GM21786 (cell line): ENCODE results near the gene PLAC1.

Experiments used
- ATAC-seq: cut with Tn5 transposase; IDR thresholded peaks from one replicate; pipeline ENCODE4 v1.9.1; 2021; ENCODE audit not compliant: unreplicated experiment

The PLAC1 gene

DNA sequence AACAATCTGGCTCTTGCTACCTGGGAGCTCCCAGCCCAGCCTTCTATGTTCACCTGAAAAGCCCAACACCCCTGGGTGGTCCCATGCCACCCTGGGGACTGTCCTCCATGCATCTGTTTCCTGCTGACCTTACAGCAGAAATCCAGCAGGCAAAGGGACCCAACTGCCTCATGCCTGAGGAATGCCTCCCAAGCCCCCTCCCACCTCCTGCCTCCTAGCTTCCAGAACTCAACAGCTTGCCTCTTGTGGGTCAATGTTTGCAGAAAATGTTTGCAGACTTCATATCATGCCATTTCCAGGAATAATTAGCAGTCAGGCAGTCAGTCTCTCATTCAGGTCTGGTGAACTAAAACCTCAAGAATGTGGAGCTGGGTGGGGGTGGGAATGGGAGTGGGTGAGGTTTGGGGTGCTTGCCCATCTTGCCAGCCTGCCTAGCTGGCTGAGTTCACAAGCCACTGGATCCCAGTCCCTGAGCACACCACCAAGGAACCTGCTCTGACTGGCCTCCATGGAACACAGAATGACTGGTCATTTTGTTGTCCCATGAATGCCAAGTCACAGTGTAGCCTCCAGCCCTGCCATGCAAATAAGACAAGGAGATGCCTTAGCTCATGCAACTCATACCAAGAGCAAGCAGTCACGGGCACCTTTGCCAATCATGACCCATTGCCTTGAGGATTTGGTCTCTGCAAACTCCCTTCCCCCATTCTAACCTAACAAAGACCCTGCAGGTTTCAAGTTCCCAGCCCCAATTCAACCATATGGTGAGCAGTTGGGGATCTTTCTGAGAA is 12.1 kb upstream of the PLAC1 start:
- ATAC-seq = no peak

DNA sequence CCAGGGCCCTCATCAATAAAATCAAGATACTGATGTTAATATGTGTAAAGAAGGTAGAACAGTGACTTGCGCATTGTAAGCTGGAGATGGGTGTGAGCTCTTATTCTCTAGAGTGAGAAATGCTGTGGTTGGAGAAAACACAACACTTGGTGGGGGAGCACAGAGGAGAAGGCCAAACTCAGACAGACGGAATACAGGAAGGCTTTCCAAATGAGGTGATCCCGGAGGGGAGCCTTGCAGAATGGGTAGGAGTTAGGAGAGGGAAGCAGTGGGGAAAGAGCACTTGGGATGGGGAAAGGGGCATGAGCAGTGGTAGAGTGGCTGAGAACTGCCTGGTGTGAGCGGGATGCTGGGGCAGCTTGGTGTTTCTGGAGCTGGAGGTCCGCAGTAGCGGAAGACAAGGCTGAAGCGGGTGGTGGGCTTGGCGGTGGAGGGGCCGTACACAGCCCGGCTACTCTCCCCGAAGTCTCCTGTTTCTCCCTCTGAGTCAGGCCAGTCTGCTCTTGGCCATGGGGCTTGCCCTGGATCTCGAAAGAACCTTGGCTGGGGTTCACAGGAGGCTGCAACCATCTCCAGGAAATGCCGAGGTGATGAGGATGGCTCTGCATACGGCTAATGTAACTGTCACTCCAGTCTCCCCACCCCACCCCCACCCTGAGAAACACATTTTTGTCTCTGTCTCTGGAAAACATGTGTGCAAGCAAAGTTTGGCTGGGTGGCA is 11.3 kb upstream of the PLAC1 start:
- no peak for ATAC-seq

- no peak for ATAC-seq
Observed at GRCh38 chrX:134664202-134664601, 5.9 kb upstream of the PLAC1 start.

DNA sequence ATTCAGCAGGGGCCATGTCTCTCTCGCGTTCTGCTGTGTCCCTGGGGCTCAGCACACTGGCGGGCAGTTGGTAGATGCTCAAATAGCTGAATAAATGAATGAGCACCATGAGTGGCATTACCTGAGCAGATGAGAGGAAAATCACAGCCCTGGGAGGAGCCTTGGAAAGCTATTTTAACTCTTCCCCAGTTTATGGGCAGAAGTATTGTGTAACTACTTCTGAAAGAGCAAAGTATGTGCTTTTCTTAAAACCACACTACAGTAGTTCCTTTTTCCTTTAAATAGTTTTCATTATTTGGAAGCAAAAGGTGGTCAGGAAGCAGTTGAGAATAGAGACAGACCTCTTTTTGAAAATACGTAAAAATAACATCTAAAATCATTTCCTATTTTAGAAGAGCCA is 3.0 kb upstream of the PLAC1 start:
- ATAC-seq = no peak

DNA sequence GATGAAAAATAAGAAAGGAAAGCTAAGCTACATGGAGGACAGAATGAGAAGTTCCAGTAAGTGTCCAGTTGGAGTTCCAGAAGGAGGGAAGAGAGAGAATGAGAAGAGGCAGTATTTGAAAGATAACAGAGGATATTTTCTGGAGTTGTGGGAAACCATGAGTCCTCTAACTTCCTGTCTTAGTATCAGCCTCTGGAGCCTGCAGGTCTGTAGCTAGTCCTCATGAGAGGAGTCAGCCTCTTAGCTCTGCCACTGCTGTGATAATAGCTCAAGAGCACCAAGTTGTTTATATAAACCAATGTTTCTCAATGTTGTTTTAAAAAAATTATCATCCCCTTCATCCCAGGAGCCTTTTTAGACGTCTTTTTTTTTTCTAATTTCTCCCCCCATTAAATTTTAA is 2.4 kb upstream of the PLAC1 start:
- no peak for ATAC-seq

GRCh38 chrX:134659761-134660160 is 1.5 kb upstream of the PLAC1 start:
- ATAC-seq = no peak

DNA sequence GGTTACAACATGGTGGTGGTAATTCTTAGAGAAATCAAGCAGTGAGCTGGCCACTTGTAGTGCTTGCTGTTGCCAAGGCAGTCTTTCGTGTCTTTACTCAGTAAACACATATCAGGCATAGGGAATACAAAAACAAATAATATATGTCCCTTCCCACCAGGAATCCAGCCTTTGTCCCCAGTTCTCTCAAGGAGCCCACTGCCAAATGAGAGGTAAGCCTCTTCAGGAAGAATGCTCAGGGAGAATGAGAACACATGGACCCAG is 421 bp upstream of the PLAC1 start:
- ATAC-seq = no peak

GRCh38 chrX:134654398-134655012 is 3.8 kb downstream of the PLAC1 start:
- ATAC-seq = no peak

GRCh38 chrX:134653835-134654234 is 4.4 kb downstream of the PLAC1 start:
- ATAC-seq = no peak

DNA sequence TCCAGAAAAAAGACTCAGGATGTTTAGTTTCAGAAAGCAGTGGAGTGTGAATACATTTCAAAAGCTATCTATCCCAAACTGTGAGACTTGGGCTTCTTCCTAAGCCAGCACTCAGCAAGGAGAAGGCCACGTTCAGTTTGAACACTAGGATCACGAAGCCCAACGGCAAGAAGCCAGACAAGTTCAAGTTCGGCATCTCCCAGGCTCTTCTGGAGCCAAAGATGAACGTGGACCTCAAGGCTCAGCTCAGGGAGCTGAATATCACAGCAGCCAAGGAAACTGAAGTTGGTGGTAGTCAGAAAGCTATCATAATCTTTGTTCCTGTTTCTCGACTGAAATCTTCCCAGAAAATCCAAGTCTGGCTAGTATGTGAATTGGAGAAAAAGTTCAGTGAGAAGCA is 7.6 kb downstream of the PLAC1 start:
- no peak for ATAC-seq

DNA sequence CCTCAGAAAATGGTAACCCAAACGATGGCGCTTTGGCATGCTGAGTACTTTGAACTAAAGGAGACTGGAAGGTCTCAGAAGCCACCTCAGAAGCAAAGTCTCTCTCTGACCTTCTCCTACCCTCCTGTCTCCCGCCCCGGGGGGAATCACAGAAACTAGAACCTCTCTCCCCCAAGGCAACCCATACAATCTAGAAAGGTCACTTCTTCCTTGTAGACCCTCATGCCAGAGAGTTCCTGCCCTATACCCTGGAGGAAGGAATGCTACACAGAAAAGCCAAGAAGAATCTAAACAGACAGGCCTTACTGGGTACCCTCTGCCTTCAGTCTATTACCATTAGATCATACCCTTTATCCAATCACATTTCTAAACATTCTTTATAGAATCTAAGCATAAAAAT is 8.5 kb downstream of the PLAC1 start:
- no peak for ATAC-seq

DNA sequence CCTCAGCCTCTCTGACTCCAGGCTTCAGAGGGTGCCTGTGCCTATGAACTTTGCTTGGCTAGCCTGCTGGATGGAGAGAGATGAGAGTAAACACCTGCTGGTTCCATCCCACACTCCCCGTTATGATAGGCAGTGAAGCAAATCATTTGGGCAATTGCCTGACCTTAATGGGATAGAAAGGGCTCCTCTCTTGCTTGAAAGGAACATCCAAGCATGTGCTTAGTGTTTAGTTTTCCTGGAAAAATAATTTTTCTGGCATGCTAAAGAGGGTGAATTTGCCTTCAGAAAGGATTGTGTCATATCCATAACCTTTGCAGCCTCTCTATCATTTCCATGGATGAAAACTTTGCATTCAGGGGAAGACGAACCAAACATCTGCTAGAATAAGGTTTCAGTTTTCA is 10.8 kb downstream of the PLAC1 start:
- ATAC-seq = no peak

DNA sequence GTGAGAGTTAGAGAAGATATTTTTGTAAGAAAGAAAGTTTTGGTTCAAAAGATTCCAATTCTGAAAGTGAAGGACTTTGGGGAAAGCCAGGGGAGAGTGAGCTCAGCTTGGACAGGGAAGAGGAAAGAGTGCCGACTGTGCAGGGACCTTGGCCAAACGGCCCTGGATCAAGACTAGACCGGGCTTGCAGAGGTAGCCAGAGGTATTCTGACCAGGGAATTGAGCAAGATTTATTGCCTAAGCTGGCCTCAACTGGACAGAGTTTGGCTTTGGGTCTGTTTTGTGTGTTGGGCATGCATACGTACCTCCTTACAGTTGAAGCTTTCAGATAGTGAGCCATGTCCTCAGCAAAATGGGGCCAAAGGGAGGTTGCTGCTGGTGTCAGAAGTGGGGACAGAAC is 11.6 kb downstream of the PLAC1 start:
- no peak for ATAC-seq

- ATAC-seq = no peak
Observed at GRCh38 chrX:134645936-134646543, 12.2 kb downstream of the PLAC1 start.

DNA sequence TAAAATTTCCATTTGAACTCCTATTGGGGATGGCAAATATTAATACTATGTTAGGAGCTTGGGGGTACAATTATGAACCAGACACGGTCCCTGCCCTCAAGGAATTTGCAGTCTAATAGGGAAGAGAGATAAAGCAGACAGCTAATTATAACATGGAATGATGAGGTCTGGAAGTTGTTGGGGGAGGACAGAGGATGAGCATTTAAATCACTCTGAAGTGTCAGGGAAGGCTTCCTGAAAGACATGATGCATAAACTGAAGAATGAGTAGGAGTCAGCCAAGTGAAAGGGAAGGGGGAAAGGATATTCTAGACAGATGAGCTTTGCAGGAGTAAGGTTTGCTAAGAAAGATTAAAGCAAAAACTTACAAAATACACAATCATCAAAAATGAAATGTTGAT is 15.9 kb downstream of the PLAC1 start:
- ATAC-seq = no peak

GRCh38 chrX:134641346-134641745 is 16.9 kb downstream of the PLAC1 start:
- ATAC-seq = no peak

GRCh38 chrX:134640914-134641313 is 17.4 kb downstream of the PLAC1 start:
- ATAC-seq = no peak

DNA sequence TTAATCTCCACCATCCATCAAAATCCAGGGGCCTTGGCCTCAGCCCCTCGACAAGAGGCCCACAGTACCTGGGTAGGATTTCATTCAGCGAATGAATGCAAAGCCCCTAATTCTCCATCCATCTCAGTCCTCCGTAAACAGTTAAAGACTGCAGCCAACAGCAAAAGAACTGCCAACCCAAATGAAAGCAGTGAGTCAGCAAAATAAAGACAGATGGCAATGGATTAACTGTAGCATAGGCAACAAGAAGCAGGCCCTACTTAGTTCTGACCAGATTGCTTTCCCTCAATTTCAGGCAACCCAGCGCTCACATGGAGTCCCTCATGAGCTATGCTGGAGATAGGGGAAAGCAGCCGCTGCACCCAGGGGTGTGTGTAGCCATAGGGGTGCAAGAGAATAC is 21.4 kb downstream of the PLAC1 start:
- ATAC-seq = no peak

DNA sequence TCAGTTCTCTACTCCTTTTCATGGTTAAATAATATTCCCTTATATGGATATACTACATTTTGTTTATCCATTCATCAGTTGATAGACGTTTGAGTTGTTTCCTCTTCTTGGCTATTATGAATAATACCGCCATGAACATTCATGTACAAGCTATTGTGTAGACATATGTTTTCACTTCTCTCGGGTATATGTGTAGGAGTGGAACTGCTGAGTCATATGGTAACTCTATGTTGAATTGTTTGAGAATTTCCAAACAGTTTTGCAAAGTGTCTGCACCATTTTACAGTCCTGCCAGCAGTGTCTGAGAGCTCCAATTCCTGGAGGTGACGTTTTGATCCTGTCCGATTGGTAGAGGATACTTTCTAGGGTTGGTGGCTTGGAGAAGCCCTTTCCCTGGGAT is 23.6 kb downstream of the PLAC1 start:
- peak; percentile 64 for ATAC-seq

- ATAC-seq = no peak
Observed at GRCh38 chrX:134633832-134634231, 24.4 kb downstream of the PLAC1 start.

GRCh38 chrX:134633394-134633793 is 24.9 kb downstream of the PLAC1 start:
- ATAC-seq = no peak

DNA sequence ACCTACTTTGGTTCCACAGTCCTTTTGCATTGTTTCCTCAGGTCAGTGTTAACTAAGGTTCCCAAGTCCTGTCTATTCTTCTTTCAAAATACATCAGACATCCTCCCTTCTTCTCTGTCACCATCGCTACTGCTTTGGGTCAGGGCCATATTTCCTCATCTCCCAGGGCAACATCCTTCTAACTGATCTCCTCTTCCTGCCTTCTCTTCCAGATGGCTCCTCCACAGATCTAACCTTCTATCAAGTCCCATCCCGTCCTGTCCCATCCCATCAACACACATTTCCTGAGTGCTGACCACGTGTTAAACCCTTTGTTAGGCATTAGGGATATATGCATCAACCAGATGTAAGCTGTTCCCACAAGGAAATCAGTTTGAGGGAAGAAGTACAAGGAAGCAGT is 25.9 kb downstream of the PLAC1 start:
- peak; percentile 6 for ATAC-seq
